IPS-NIHi7 (cell line): ENCODE measurements around the gene PAK1.
A peak's percentile ranks its signal among the peaks of the same experiment; 100 is the strongest.
"Not testable (repeated sequence)": the region's sequence is repeated elsewhere in the genome, so short reads cannot be mapped to it uniquely, and the experiment has no call there.

ENCODE experiments used
- DNase-seq: peaks from one replicate; pipeline ENCODE4 v3.0.0; 2012; ENCODE audit warnings: mixed read lengths; ENCODE audit errors: extremely low spot score

The PAK1 gene

DNA sequence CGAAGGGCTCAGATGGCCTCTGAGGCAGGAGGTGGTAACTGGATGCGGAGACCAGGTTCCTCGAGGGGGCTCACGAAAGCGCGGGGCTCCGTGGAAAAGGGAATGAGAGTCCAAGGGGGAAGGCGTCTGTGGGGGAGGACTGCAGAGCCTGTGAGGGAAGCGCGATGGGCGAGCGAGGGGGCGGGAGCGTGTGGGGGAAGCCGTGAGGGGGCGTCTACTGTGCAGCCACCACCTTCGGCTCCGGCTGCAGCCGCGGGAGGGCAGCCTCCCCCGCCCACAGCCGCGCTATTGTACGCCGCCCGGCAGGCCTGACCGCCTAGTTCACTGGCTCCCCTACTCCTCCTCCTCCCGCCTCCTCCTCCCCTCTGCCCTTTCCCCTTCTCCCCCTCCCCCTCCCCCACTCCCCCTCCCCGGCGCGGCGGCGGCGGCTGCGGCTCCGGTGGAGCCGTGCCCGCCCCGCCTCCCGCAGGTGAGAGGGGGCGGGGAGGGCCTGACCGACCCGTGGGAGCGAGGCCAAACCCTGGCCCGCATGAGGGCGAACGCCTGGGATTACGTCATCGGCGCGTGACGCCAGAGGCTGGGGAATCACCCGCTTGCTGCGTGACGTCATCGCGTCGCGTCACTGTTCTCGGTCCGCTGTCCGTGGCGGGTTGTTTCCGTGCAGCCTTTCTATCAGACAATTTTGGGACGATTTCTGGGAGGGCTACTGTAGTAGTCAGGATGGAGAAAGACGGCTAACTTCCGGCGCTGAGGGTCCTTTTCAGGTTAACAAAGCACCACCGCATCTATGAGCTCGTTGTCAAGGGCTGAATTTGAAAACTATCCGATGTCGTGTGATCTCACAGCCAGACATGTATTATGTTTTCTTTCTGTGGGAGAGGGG lies at the start of gene PAK1:
PAK1 (minus strand) TSS at position 294 of the 883 bp plus-strand sequence. CDS start 81,574 bp downstream, outside the sequence.
- DNase-seq: peak; percentile 91

DNA sequence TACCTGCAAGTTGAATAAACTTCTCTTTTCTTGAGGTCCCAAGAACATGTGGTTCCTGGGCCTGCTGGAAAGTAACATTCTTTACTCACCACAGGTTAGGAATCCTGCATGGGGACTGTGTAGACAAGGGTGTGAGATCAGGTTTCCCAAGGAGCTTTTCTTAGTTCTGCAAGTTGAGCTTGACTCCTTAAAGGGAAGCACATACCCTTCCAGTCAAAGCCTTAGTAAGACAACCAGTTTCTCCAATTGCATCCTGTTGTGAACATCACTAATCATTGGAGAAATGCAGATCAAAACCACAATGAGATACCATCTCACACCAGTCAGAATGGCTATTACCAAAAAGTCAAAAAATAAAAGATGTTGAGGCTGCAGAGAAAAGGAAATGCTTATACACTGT lies 48.3 kb upstream of the PAK1 start:
- DNase-seq: no peak

DNA sequence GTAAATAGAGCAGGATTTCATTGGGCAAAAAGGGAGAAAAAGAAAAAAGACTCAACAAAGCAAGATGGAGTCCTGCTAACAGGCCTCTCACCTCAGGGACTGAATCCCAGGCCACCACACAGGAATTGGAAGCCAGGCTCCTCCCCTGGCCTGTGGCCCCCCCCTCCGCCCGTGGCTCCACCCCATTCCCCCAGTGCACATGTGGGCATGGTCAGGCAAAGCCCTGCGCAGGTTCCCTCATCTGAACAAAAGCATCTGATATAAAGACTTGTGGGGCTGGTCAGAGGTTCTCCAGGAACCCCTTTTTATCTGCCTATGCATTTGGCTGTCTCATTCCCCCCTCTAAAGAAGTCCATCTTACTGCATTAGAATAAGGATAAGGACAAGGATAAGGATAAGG lies 46.0 kb upstream of the PAK1 start:
- DNase-seq: no peak

DNA sequence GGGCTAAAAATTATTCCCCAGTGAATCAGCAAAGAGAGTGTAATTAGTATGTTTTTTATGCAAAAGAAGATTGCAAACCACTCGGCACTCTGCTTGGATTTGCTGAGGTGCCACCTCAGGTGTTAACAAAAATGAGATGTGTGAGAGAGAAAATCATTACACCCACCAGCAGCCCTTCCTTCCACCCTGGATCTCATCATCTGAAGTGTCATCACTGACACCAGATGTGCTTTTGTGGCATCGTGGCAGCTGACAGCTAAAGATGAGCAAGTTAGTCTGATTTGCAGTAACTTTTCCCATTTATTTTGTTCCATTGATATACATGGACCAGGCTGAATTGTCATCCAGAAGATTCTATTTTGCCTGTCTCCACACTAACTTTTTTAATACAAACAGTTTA lies 44.6 kb upstream of the PAK1 start:
- no peak for DNase-seq

DNA sequence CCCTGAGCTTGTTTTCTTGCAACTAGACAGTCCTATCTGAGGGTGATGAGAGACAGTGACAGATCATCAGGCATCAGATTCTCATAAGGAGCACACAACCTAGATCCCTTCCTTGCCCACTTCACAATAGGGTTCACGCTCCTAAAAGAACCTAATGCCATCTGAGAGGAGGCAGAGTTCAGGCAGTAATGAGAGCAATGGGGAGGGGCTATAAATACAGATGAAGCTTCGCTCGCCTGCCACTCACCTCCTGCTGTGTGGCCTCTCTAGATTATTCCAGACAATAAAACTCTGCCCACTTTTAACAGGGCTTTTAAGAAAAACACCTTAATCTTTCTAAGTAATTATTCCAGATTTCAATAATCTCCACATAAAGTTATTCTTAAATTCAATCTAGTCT lies 43.9 kb upstream of the PAK1 start:
- DNase-seq: no peak

DNA sequence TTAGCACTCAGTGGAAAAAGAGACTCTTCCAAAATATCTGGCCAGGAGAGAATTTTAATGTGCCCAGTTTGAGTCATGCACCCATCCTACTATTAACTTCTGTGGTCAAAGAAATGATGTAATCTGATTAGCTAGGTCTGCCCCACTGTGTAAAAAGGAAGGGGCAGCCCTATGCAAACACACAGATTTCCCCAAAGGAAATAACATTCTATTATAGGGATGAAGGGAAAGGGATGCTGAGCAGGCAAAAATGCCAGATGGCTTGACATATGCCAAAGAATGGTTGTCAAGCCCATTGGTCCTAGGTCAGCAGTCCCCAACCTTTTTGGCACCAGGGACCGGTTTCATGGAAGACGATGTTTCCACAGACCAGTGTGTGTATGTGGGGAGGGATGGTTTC lies 43.3 kb upstream of the PAK1 start:
- DNase-seq: no peak

DNA sequence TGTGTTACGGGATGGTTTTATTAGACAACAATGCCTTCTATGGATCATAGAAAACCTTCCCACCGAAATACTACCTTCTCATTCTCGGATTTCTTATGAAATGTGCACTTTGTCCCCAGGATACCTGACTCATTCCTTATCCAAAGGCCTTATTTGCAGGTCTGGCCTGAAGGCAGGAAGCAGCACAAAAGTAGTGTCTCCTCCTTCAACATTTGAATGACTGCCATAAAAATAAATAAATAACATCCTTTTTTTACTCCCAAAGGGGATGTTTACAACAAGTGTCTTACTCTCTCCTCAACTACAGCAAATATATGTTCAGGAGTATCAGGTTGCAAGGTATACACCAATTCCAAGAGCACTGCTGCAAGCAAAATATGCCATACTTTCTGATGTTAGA lies 41.6 kb upstream of the PAK1 start:
- no peak for DNase-seq

DNA sequence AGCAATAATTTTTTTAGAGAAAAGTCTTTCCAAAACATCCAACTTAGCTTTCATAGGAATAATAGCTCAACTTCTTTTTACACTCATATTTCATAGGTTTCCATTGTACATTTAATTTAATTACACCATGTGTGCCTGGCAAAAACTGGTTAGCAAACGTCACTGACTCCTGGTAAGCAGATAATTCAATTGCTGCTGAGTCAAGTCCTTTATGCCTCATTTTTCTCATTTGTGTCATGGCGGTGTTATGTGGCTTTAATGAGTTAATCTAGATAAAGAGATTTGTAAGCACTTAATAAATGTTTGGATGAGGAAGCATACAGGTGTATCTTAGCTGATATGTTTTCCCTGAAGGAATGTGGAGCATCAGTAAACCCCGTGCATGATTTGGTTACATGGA lies 41.2 kb upstream of the PAK1 start:
- DNase-seq: no peak

DNA sequence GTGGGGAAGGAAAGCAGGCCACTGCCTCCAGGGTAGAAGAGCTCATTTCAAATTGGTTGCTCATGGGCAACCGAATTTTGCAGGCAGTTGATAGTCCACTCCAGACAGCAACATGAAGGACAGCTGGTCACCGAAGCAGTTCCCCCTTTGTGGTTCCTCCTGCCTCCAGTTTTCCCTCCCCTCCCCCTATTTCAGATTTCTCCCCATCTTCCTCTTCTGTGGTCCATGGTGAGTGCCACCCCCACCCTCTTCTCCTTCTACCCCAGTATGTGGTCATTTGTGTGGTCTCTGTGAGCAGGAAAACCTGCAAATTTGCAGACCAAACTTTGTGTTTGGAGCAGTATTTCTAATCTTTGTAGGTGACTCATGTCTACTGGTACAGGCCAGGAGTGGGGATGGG lies 38.2 kb upstream of the PAK1 start:
- no peak for DNase-seq

DNA sequence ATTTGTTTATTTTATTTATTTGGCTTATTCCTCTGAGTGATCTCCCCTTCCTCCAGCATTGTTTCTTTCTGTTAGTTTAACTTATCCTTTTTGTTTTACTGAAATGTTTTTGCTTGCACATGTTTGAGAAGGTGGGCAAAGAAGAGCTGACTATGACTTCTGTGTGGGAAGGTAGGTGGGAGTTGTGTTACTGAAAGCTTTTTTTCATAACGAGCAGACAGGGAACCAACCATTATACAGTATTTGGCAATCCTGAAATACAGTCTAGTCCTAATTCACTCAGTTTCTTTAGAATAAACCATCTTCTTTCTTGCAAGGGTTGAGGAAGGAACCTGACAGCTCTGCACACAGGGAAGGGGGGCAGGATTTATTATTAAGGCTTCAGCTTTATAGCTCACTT lies 37.0 kb upstream of the PAK1 start:
- no peak for DNase-seq

DNA sequence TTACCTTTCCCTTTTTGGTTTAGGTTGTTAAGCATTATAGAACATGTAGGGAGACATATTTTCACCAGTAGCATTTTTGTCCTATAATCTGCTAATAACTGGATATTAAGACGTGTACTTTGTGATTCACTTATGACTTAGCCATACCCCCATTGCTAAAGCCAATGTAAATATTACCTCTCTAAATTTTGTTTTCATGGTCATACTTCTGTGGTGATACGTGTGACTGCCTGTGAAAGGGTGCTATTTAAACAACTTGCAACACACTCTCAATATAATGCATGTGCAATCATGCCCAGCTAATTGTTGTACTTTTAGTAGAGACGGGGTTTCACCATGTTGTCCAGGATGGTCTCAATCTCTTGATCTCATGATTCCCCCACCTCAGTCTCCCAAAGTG lies 36.2 kb upstream of the PAK1 start:
- DNase-seq: no peak

DNA sequence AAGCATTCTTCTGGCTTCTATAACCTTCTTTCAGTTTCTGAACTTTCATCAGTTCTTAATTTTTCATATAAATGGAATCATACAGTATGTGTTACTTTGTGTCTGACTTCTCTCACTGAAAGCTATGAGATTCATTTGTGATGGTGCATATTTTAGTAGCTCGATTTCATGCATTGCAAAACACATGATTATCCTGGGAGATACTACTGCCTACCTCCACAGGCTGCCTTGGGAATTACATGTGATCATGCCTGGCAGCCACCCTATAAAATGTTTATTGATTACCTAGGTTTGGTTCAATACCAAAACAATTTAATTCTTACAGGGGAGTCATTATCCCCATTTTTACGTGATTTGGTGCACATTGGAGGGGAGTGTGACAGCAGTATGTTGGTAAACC lies 34.1 kb upstream of the PAK1 start:
- no peak for DNase-seq

DNA sequence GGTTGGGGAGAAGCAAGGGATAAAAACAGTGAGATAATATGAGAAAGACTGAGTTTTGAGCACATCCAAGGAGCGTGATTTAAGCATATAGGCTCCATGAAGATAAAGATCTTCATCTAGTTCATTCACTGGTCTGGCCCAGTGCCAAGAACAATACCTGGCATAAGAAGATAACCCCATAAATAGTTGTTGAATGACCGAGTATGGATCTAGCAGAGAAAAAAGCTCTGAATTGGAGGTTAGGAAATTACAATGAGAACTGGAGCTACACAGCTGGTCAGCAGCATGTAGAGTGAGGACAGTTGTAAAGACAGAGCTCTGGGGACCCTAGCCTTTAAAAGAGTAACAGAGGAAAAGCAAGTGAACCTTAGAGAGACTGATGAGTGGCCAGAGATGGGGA lies 33.0 kb upstream of the PAK1 start:
- DNase-seq: no peak

DNA sequence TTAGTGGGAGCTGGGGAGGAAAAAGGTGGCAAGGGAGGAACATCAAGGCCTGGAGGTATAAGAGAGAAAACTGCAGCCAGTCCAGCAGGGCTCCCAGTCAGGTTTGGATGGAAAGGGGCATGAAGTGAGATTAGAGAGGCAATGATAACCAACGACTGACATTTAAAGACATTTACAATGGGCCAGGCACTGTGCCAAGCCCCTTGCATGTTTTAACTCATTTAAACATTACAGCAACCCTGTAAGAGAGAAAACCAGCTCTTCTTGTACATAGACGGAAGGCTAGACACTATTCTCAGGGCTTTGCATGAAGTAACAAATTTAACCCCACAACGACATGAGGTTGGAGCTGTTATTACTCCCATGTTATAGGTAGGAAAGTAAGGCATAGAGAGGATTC lies 32.1 kb upstream of the PAK1 start:
- no peak for DNase-seq

DNA sequence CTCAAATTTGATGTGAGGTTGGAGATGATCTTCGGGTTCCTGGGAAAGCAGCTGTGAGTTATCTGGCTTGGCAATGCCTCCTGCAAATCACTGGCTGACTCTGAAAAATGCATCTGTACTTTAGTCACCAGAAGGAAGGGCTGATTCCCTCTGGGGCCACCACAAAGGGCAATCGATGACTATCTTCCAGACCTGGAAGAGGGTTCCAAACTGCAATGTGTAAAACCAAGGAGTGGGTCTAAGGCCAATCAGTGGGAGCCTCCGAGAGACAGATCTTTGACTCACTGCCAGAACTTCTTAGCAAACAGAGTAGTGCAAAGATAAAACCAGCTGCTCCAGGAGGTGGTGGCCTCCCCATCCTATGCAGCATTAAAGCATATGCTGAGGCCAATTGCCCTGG lies 29.1 kb upstream of the PAK1 start:
- DNase-seq: no peak

DNA sequence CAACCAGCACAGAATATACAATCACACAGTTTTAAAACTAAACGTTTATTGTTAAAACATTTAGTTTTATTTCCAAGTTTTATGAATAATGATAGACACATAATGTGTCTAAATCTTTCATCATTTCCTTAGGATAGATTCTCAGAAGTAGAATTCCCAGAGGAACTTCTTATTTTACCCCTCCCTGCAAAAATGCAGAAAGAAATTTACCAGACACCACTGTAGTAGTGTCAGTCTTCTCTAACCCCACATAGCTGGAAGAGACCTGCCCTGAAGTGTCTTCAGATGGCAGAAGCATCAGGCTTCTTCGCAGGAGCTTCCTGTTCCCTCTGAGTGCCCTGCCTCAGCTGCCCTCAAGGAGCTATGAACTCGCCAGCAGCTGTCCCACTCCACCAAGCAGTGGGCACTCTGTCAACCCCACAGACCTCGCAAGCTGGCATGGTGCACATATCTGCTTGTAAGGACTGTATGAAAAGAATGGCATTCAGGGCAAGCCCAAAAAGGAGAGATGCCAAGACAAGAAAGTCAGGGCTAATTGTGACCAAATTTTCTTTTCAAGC lies 28.5 kb upstream of the PAK1 start:
- no peak for DNase-seq

DNA sequence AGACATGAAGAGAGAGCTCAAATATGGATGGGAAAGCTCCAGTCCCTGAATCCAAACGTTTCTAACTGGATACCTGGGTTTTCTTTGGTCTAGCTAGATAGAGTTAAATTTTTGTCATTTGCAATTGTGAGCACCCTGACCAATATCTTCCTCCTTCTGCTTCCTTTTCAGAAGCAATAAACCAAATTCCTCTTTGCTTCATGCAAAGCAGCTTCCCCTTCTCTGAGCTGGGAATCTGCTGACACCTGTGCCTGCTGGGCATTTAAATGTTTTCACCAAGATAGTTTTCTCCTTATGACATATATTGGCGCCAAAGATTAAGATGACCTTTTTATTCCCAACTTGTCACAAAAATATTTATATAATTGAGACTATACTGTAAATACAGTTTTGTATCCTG lies 27.9 kb upstream of the PAK1 start:
- DNase-seq: no peak

DNA sequence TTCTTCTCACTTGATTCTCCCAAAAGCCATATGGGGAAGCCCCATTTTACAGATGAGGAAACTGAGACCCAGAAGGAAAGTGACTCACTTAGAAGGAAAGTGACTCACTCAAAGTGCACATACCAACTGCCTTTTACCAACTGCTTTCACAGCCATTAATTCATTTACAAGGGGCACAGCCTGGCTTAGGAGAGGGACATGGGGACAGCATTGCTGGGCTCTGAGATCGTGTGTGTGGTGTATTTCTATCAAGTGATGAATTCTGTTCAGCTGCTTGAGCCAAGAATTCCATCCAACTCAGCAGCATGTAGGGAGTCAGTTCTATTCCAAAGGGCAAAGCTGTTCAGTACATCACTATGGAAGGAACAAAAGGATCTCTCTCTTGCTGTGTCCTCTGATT lies 23.5 kb upstream of the PAK1 start:
- no peak for DNase-seq

DNA sequence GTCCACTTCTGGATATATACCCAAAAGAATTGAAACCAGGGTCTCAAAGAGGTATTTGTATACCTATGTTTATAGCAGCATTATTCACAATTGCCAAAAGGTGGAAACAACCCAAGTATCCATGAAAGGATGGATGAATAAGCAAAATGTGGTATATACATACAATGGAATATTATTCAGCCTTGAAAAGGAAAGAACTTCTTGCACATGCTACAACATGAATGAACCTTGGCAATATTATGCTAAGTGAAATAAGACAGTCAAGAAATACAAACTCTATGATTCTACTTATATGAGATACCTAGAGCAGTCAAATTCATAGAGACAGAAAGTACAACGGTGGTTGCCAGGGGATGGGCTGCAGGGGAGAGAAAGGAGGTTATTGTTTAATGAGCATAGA lies 21.6 kb upstream of the PAK1 start:
- no peak for DNase-seq

DNA sequence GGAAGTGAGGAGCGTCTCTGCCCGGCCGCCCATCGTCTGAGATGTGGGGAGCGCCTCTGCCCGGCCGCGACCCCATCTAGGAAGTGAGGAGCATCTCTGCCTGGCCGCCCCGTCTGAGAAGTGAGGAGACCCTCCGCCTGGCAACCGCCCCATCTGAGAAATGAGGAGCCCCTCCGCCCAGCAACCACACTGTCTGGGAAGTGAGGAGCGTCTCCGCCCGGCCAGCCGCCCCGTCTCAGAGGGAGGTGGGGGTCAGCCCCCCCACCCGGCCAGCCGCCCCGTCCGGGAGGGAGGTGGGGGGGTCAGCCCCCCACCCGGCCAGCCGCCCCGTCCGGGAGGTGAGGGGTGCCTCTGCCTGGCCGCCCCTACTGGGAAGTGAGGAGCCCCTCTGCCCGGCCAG lies 16.1 kb upstream of the PAK1 start:
- not testable (repeated sequence) for DNase-seq

DNA sequence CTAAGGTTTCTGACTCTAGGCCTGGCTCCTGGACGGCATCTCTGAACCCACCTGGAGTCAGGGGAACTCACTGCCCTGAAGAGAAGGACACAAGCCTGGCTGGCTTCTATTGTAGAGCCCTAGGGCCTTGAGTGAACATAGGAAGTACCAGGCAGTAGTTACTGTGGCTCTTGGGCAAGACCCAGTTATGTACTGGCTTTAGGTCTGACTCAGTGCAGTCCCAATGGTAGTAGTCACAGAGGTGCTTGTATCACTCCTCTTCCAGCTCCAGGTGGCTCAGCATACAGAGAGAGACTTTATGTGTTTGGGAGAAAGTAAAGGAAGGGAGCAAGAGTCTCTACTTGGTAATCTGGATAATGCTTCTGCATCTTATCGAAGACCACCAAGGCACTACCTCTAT lies 13.9 kb upstream of the PAK1 start:
- no peak for DNase-seq

DNA sequence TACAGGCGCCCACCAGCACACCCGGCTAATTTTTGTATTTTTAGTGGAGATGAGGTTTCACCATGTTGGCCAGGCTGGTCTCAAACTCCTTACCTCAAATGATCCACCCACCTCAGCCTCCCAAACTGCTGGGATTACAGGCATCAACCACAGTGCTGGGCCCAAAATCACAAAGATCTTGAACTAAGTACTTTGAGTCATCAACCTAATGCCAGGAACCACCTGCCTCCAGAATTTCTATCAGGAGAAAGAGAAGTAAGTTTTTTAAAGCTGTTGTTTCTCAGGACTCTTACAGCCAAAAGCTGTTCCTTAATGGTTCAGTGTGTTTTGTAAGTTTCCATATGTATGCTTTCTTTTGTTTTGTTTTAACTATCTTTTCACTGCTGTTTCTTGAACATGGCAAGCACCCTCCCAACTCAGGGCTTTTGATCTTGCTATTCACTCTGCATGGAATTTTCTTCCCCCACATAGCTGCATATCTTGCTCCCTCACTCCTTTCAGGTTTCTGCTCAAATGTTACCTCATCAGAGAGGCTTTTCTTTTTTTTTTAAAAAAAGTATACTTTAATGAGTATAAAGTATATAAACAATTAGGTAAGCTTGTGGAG lies 6.0 kb upstream of the PAK1 start:
- DNase-seq: peak; percentile 44

DNA sequence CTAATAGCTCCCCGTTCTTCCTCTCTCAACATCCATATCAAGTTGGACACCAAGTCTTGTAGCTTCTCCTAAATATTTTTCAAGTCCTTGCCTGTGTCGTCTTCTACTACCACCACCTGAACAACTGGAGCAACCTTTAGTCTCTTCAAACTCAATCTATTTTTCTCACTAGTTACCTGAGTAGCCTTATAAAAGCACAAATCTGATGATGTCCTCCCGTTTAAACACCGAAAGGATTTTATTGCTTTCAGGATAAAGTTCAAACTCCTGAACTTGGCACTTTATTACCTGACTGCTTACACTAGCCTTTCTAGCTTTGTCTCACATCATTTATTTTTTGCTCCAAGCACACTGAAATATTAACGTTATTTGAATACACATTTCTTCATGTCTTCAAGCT lies 1.3 kb upstream of the PAK1 start:
- no peak for DNase-seq
